Measurements from ENCODE around the gene DCHS1.

Gene DCHS1

GRCh38 chr11:6611092-6611962 lies 44.3 kb downstream of the DCHS1 start:
- Mint-ChIP-seq H3K36me3 (ENCODE audit: low read depth) (peaks cover 38% of the 10 kb centered on the region), H3K4me3 (no peak overlapping the region), H3K9me3 (no peaks in the 10 kb centered on the region), H3K27me3 (no peaks in the 10 kb centered on the region), H3K4me1 (peaks cover 29% of the 10 kb centered on the region), H3K27ac (peak overlapping the region; percentile 88)
- DNase-seq (peak; percentile 36), ATAC-seq (no peak)

- Mint-ChIP-seq H3K4me3 (peak overlapping the region; percentile 12), H3K27ac (peak overlapping the region; percentile 50)
- no peak for ATAC-seq
These were observed 45.0 kb downstream of the DCHS1 start for GRCh38 chr11:6610591-6610990.

GRCh38 chr11:6609502-6610015 lies 46.0 kb downstream of the DCHS1 start:
- H3K36me3 Mint-ChIP-seq (ENCODE audit: low read depth) = peaks cover 32% of the 10 kb centered on the region
- no peaks in the 10 kb centered on the region for H3K27me3 Mint-ChIP-seq
- H3K4me1 Mint-ChIP-seq = peaks cover 25% of the 10 kb centered on the region
- no peak overlapping the region for H3K4me3 Mint-ChIP-seq
- ATAC-seq (no peak), DNase-seq (no peak)
- H3K9me3 Mint-ChIP-seq = no peaks in the 10 kb centered on the region
- peak overlapping the region; percentile 50 for H3K27ac Mint-ChIP-seq

More at GRCh38 chr11:6610591-6610990, 45.0 kb downstream of the DCHS1 start:
- H3K27me3 Mint-ChIP-seq = no peaks in the 10 kb centered on the region
- H3K4me1 Mint-ChIP-seq = peaks cover 25% of the 10 kb centered on the region
- no peaks in the 10 kb centered on the region for H3K9me3 Mint-ChIP-seq
- peaks cover 37% of the 10 kb centered on the region for H3K36me3 Mint-ChIP-seq (ENCODE audit: low read depth)
- no peak for DNase-seq

GRCh38 chr11:6608726-6609501 lies 46.7 kb downstream of the DCHS1 start:
- no peak for DNase-seq
- H3K4me1 Mint-ChIP-seq = peaks cover 25% of the 10 kb centered on the region
- peaks cover 32% of the 10 kb centered on the region for H3K36me3 Mint-ChIP-seq (ENCODE audit: low read depth)
- H3K27ac Mint-ChIP-seq = no peak overlapping the region
- no peaks in the 10 kb centered on the region for H3K9me3 Mint-ChIP-seq
- ATAC-seq = no peak
- no peaks in the 10 kb centered on the region for H3K27me3 Mint-ChIP-seq
- H3K4me3 Mint-ChIP-seq = no peak overlapping the region

GRCh38 chr11:6608011-6608410 lies 47.6 kb downstream of the DCHS1 start:
- ATAC-seq = no peak
- H3K27me3 Mint-ChIP-seq = no peaks in the 10 kb centered on the region
- H3K4me3 Mint-ChIP-seq = no peak overlapping the region
- no peaks in the 10 kb centered on the region for H3K9me3 Mint-ChIP-seq
- H3K4me1 Mint-ChIP-seq = peaks cover 25% of the 10 kb centered on the region
- no peak for DNase-seq
- H3K27ac Mint-ChIP-seq = no peak overlapping the region
- peaks cover 32% of the 10 kb centered on the region for H3K36me3 Mint-ChIP-seq (ENCODE audit: low read depth)

GRCh38 chr11:6607190-6607795 lies 48.3 kb downstream of the DCHS1 start:
- H3K36me3 Mint-ChIP-seq (ENCODE audit: low read depth) = peaks cover 32% of the 10 kb centered on the region

GRCh38 chr11:6606471-6607189 lies 49.0 kb downstream of the DCHS1 start:
- no peaks in the 10 kb centered on the region for H3K9me3 Mint-ChIP-seq
- H3K4me1 Mint-ChIP-seq = peaks cover 30% of the 10 kb centered on the region
- H3K36me3 Mint-ChIP-seq (ENCODE audit: low read depth) = peaks cover 34% of the 10 kb centered on the region
- ATAC-seq (peak; percentile 34), DNase-seq (peak; percentile 75)
- no peak overlapping the region for H3K27ac Mint-ChIP-seq
- no peak overlapping the region for H3K4me3 Mint-ChIP-seq
- H3K27me3 Mint-ChIP-seq = no peaks in the 10 kb centered on the region

More at GRCh38 chr11:6607190-6607795, 48.3 kb downstream of the DCHS1 start:
- ATAC-seq (no peak), DNase-seq (no peak)
- peak overlapping the region; percentile 64 for H3K4me3 Mint-ChIP-seq
- H3K4me1 Mint-ChIP-seq = peaks cover 25% of the 10 kb centered on the region
- H3K27ac Mint-ChIP-seq = no peak overlapping the region
- no peaks in the 10 kb centered on the region for H3K27me3 Mint-ChIP-seq
- no peaks in the 10 kb centered on the region for H3K9me3 Mint-ChIP-seq

- Mint-ChIP-seq H3K27me3 (no peaks in the 10 kb centered on the region), H3K27ac (no peak overlapping the region), H3K9me3 (no peaks in the 10 kb centered on the region), H3K4me3 (no peak overlapping the region), H3K4me1 (peaks cover 21% of the 10 kb centered on the region), H3K36me3 (ENCODE audit: low read depth) (peaks cover 22% of the 10 kb centered on the region)
- ATAC-seq (no peak), DNase-seq (no peak)
These were observed 50.8 kb downstream of the DCHS1 start for GRCh38 chr11:6604790-6605189.

- Mint-ChIP-seq H3K27ac (no peak overlapping the region), H3K36me3 (ENCODE audit: low read depth) (peaks cover 22% of the 10 kb centered on the region), H3K4me1 (peaks cover 15% of the 10 kb centered on the region), H3K4me3 (no peak overlapping the region), H3K27me3 (no peaks in the 10 kb centered on the region), H3K9me3 (no peaks in the 10 kb centered on the region)
- DNase-seq = peak; percentile 52
- ATAC-seq = peak; percentile 50
These were observed 51.5 kb downstream of the DCHS1 start for GRCh38 chr11:6604081-6604626.

GRCh38 chr11:6603287-6604080 lies 52.1 kb downstream of the DCHS1 start, which contains the start of the genes ILK and RRP8:
Gene ILK (plus strand): TSS chr11:6603774. CDS start chr11:6604272, 498 bp downstream.
Gene RRP8 (minus strand): TSS chr11:6603616. CDS start chr11:6603502, 114 bp downstream.
- peak; percentile 89 for DNase-seq
- Mint-ChIP-seq H3K27ac (no peak within 1 kb of the TSS), H3K36me3 (ENCODE audit: low read depth) (peaks cover 20% of the 10 kb centered on the region), H3K4me1 (peaks cover 10% of the 10 kb centered on the region), H3K9me3 (no peaks in the 10 kb centered on the region), H3K4me3 (no peak within 1 kb of the TSS), H3K27me3 (no peaks in the 10 kb centered on the region)
- ATAC-seq = peak; percentile 80

GRCh38 chr11:6602096-6602940 lies 53.3 kb downstream of the DCHS1 start:
- peaks cover 14% of the 10 kb centered on the region for H3K4me1 Mint-ChIP-seq
- ATAC-seq = no peak
- H3K27me3 Mint-ChIP-seq = no peaks in the 10 kb centered on the region
- no peak overlapping the region for H3K4me3 Mint-ChIP-seq
- no peaks in the 10 kb centered on the region for H3K9me3 Mint-ChIP-seq
- peaks cover 24% of the 10 kb centered on the region for H3K36me3 Mint-ChIP-seq (ENCODE audit: low read depth)
- peak overlapping the region; percentile 76 for H3K27ac Mint-ChIP-seq
- no peak for DNase-seq

- H3K27ac Mint-ChIP-seq = no peak overlapping the region
- no peaks in the 10 kb centered on the region for H3K27me3 Mint-ChIP-seq
- H3K4me1 Mint-ChIP-seq = peaks cover 14% of the 10 kb centered on the region
- DNase-seq (no peak), ATAC-seq (no peak)
- peaks cover 30% of the 10 kb centered on the region for H3K36me3 Mint-ChIP-seq (ENCODE audit: low read depth)
- H3K9me3 Mint-ChIP-seq = no peaks in the 10 kb centered on the region
- no peak overlapping the region for H3K4me3 Mint-ChIP-seq
These were observed 54.6 kb downstream of the DCHS1 start for GRCh38 chr11:6601041-6601461.

Measured in activated naive CD8-positive, alpha-beta T cell treated with anti-CD3 and anti-CD28 coated beads, Interleukin-2, amount 50 U/mL, for 24 hours (primary cell).